Endothelial cell of umbilical vein (primary cell): ENCODE measurements around the gene RPLP2. TPM values are rescaled to one million over a fixed set of nuclear protein-coding genes. Genes with fewer than 3 reads are reported as not detected.
A peak's percentile ranks its signal among the peaks of the same experiment; 100 is the strongest.

Experiments
- BruUV-seq: library from RNA; stranded (reverse); fragments of 400-500 nt; replicated peaks from 2 replicates; lab custom pipeline; 2021; lab: Mats Ljungman, UMichigan
- CTCF ChIA-PET: fragments of 300-600, 350-600 bp; sonication (Branson Sonifier 250); formaldehyde crosslinking; loops from one replicate; lab custom pipeline; 2021; ENCODE audit warnings: antibody characterized with exemption, inconsistent platforms; lab: Charles Lee
- POLR2A ChIA-PET: fragments of 300-600, 350-600 bp; sonication (Branson Sonifier 250); formaldehyde crosslinking; loops from one replicate; lab custom pipeline; 2021; ENCODE audit warnings: antibody characterized with exemption, inconsistent platforms; lab: Charles Lee
- DNase-seq: peaks from one replicate; pipeline ENCODE4 v3.0.0-alpha.2; 2011; ENCODE audit warnings: low read depth, low spot score
- FAIRE-seq: peaks from 2 replicates; lab custom pipeline; 2011; peaks lifted over from hg19 to GRCh38; lab: Jason Lieb, UNC
- H2AFZ ChIP-seq: 2 replicates; pipeline ENCODE4 v1.6.0; 2012; ENCODE audit warnings: low read depth, low read length, control low read depth, inconsistent platforms
- H3K27ac ChIP-seq: 2 replicates; pipeline ENCODE4 v1.5.1; 2011; ENCODE audit warnings: low read depth, mild to moderate bottlenecking, control low read depth, low read length, moderate library complexity; ENCODE audit not compliant: insufficient read depth
- H3K27me3 ChIP-seq, 2 experiments: 2 replicates each; pipeline versions ENCODE4 v1.6.0 to v1.6.1; 2011; ENCODE audit warnings: low read length in 2 of 2, mixed read lengths in 1 of 2; ENCODE audit not compliant: control insufficient read depth in 2 of 2, insufficient read depth in 2 of 2
- H3K36me3 ChIP-seq, 2 experiments: 2 replicates in 1 of 2; 3 replicates in 1 of 2; pipeline ENCODE4 v1.5.1; 2011; ENCODE audit warnings: low read length in 2 of 2, mild to moderate bottlenecking in 1 of 2, moderate library complexity in 1 of 2; ENCODE audit not compliant: control insufficient read depth in 2 of 2, insufficient read depth in 2 of 2; ENCODE audit errors: extremely low read depth in 1 of 2
- H3K4me1 ChIP-seq: 3 replicates; pipeline ENCODE4 v1.5.1; 2011; ENCODE audit warnings: mild to moderate bottlenecking, low read length; ENCODE audit not compliant: control insufficient read depth, insufficient read depth; ENCODE audit errors: extremely low read depth
- H3K4me2 ChIP-seq: 2 replicates; pipeline ENCODE4 v1.6.1; 2011; ENCODE audit warnings: low read length, control low read depth, mixed read lengths; ENCODE audit not compliant: insufficient read depth
- H3K4me3 ChIP-seq, 3 experiments: fragments of 200-600 bp in 1 of 3; sonication (generic), shearing (Covaris generic) in 1 of 3; replicated peaks in 1 of 3; 2 replicates each; pipeline ENCODE4 v1.5.1; 2011 to 2016; ENCODE audit warnings: control low read depth in 3 of 3, low read length in 3 of 3, mild to moderate bottlenecking in 2 of 3, inconsistent platforms in 1 of 3, low read depth in 1 of 3, moderate library complexity in 1 of 3; ENCODE audit not compliant: insufficient read depth in 1 of 3
- H3K79me2 ChIP-seq: 2 replicates; pipeline ENCODE4 v1.6.0; 2012; ENCODE audit warnings: low read length, inconsistent platforms; ENCODE audit not compliant: control insufficient read depth, insufficient read depth
- H3K9ac ChIP-seq: replicated peaks from 2 replicates; pipeline ENCODE3; 2011; ENCODE audit warnings: low read length, control low read depth; ENCODE audit not compliant: insufficient read depth; ENCODE audit errors: extremely low read depth
- H3K9me1 ChIP-seq: replicated peaks from 3 replicates; pipeline ENCODE4 v1.6.0; 2011; ENCODE audit warnings: mild to moderate bottlenecking, low read length; ENCODE audit not compliant: control insufficient read depth, insufficient read depth; ENCODE audit errors: extremely low read depth
- H3K9me3 ChIP-seq: replicated peaks from 2 replicates; pipeline ENCODE4 v1.5.1; 2012; ENCODE audit warnings: low read length, inconsistent platforms; ENCODE audit not compliant: control insufficient read depth, insufficient read depth
- H4K20me1 ChIP-seq: replicated peaks from 2 replicates; pipeline ENCODE3; 2011; ENCODE audit warnings: mild to moderate bottlenecking, low read length; ENCODE audit not compliant: control insufficient read depth, insufficient read depth; ENCODE audit errors: extremely low read depth
- CTCF ChIP-seq, 2 donors: IDR thresholded peaks; 1 replicate in 1 of 2; 2 replicates in 1 of 2; pipeline ENCODE4 v1.5.1; 2011; ENCODE audit warnings: low read length in 2 of 2, mild to moderate bottlenecking in 2 of 2, moderate library complexity in 2 of 2, control low read depth in 1 of 2, inconsistent platforms in 1 of 2, low read depth in 1 of 2; ENCODE audit not compliant: insufficient read depth in 1 of 2; ENCODE audit errors: extremely low read depth in 1 of 2
- EZH2 ChIP-seq: IDR thresholded peaks from 2 replicates; pipeline ENCODE4 v1.6.1; 2012; ENCODE audit warnings: borderline replicate concordance, low read depth, mild to moderate bottlenecking, moderate library complexity, low read length, inconsistent platforms; ENCODE audit not compliant: severe bottlenecking
- FOS ChIP-seq: IDR thresholded peaks from 2 replicates; pipeline ENCODE4 v1.6.1; 2011; ENCODE audit warnings: mild to moderate bottlenecking, low read length, moderate library complexity, borderline replicate concordance; ENCODE audit not compliant: insufficient read depth
- GATA2 ChIP-seq: IDR thresholded peaks from 2 replicates; pipeline ENCODE4 v1.7.0; 2011; ENCODE audit warnings: low read depth, mild to moderate bottlenecking, moderate library complexity, mixed read lengths, low read length; ENCODE audit not compliant: insufficient read length, insufficient read depth
- JUN ChIP-seq: IDR thresholded peaks from 2 replicates; pipeline ENCODE4 v1.6.1; 2011; ENCODE audit warnings: borderline replicate concordance, low read depth; ENCODE audit not compliant: insufficient read length, insufficient read depth
- MAX ChIP-seq: IDR thresholded peaks from 2 replicates; pipeline ENCODE4 v1.6.1; 2011; ENCODE audit not compliant: insufficient read depth, insufficient read length
- MYC ChIP-seq: IDR thresholded peaks from one replicate; pipeline ENCODE4 v1.6.1; 2011; ENCODE audit warnings: mild to moderate bottlenecking, low read depth, low read length
- POLR2A ChIP-seq: IDR thresholded peaks from 2 replicates; pipeline ENCODE4 v1.6.1; 2012; ENCODE audit warnings: low read depth, mild to moderate bottlenecking, control low read depth, low read length
- POLR2AphosphoS5 ChIP-seq: IDR thresholded peaks from 2 replicates; pipeline ENCODE4 v1.6.1; 2012; ENCODE audit warnings: low read depth, mild to moderate bottlenecking, control low read depth, low read length, moderate library complexity; ENCODE audit not compliant: insufficient read depth
- dilution Hi-C: fragments of 300-500 bp; cut with MboI; formaldehyde crosslinking; loops from one replicate; pipeline ENCODE4 v1.15.0; 2019; ENCODE audit warnings: low sequenced_read_pairs; ENCODE audit not compliant: extremely low pct_ligation_motif_present
- intact Hi-C: fragments of 100-400 bp; cut with micrococcal nuclease; formaldehyde crosslinking; loops from one replicate; pipeline ENCODE4 v1.10.0; 2022
- polyA plus RNA-seq, 4 experiments: library from polyadenylated mRNA; depleted of rRNA in 3 of 4; stranded (reverse) in 3 of 4; unstranded in 1 of 4; fragments of >200 nt; gene quantifications; 2 replicates each; pipeline versions ENCODE4 v1.2.1 to v1.2.3, GENCODE V29; 2011 to 2012; ENCODE audit warnings: missing spikeins in 1 of 4
- total RNA-seq: library from RNA; stranded (reverse); gene quantifications from 2 replicates; pipeline ENCODE4 v1.2.3, GENCODE V29; 2021

The RPLP2 gene
- total and polyA plus RNA-seq, 2 donors (not counting 3 experiments of a cell fraction or from before 2014, with no cell fraction given) = 1,579 to 1,739 TPM

DNA sequence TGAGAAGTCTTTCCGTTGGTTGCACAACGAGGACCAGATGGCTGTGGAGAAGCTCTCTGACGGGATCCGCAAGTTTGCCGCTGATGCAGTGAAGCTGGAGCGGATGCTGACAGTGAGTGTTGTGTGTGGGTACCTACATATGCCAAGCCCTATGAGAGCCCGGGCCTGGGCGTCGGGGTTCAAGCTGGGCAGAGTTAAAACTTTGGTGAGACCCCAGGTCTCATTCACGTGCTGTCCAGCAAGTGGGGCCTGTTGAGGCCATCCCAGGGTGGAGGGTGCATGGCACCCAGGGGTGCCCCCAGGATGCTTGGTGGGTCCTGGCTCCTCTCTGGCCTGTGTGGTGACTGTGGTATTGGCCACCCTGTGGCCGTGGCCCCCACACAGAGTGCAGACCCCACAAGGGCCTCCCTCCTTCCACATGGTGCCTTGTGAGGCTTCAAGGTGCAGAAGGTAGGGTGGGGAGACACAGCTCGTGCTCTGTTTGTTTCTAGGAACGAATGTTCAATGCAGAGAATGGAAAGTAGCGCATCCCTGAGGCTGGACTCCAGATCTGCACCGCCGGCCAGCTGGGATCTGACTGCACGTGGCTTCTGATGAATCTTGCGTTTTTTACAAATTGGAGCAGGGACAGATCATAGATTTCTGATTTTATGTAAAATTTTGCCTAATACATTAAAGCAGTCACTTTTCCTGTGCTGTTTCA is 45.3 kb upstream of the RPLP2 start:
- ChIA-PET CTCF (interaction anchor here (1.1 kb wide), 1 partner anchor 16 kb away, joined by 4 read pairs; no protein-coding TSS in a partner anchor), POLR2A (no interaction called here)
- H3K9me1 ChIP-seq = no peaks in the 10 kb centered on the region
- peaks cover 13 to 31% of the 10 kb centered on the region in 2 experiments for H3K36me3 ChIP-seq
- H3K79me2 ChIP-seq = no peaks in the 10 kb centered on the region
- no peak overlapping the region for H3K4me3 ChIP-seq
- H4K20me1 ChIP-seq = no peaks in the 10 kb centered on the region
- TSS peak; percentile 13 for BruUV-seq
- no peaks in the 10 kb centered on the region for H3K9me3 ChIP-seq
- dilution Hi-C loops = no loop called here
- TF ChIP-seq MYC = no peak
- no peak for TF ChIP-seq POLR2AphosphoS5
- no peak for TF ChIP-seq GATA2
- no peak for TF ChIP-seq JUN
- no peak for TF ChIP-seq MAX
- no peak for TF ChIP-seq EZH2
- TF ChIP-seq POLR2A = no peak
- TF ChIP-seq CTCF (IDR thresholded peaks at IDR 0.05; ENCODE audit: extremely low read depth in 1 of 2, insufficient read depth in 1 of 2, low read depth in 1 of 2, low read length in 2 of 2) = no peak
- no peak for TF ChIP-seq FOS
- no peak overlapping the region for H3K9ac ChIP-seq
- intact Hi-C loops = no loop called here
- DNase-seq (no peak), FAIRE-seq (peak; percentile 48)
- no peaks in the 10 kb centered on the region for H3K27me3 ChIP-seq
- H3K4me2 ChIP-seq = no peak overlapping the region
- no peak overlapping the region for H2AFZ ChIP-seq
- H3K4me1 ChIP-seq = no peaks in the 10 kb centered on the region
- H3K27ac ChIP-seq = no peak overlapping the region
